Vagina (tissue), 2 donors: Measurements from ENCODE around the gene SYTL3.
"Not testable (repeated sequence)": the region's sequence is repeated elsewhere in the genome, so short reads cannot be mapped to it uniquely, and the experiment has no call there.

ENCODE experiments used
- CTCF ChIP-seq, 3 experiments: fragments of 450-650 bp in 2 of 3; fragments of 200-600 bp in 1 of 3; sonication (generic) in 1 of 3; IDR thresholded peaks; one replicate each; pipeline ENCODE4 v1.5.1; 2017 to 2019; ENCODE audit warnings: antibody characterized with exemption in 3 of 3, mild to moderate bottlenecking in 2 of 3, moderate library complexity in 2 of 3
- POLR2A ChIP-seq, 2 donors: fragments of 450-650 bp; IDR thresholded peaks; one replicate each; pipeline ENCODE4 v1.6.1; 2017; ENCODE audit warnings: antibody characterized with exemption in 2 of 2, mild to moderate bottlenecking in 2 of 2, moderate library complexity in 2 of 2
- POLR2AphosphoS5 ChIP-seq, 2 donors: sonication (generic); formaldehyde crosslinking; IDR thresholded peaks; one replicate each; pipeline ENCODE4 v1.9.0; 2017; ENCODE audit warnings: antibody characterized with exemption in 2 of 2, mild to moderate bottlenecking in 2 of 2, low read depth in 1 of 2; ENCODE audit not compliant: insufficient read depth in 1 of 2

- TF ChIP-seq POLR2AphosphoS5 (IDR thresholded peaks at IDR 0.05; ENCODE audit: insufficient read depth in 1 of 2, low read depth in 1 of 2); CTCF (IDR thresholded peaks at IDR 0.05); POLR2A (IDR thresholded peaks at IDR 0.05): not testable (repeated sequence)
These were observed 17.2 kb upstream of the SYTL3 start for GRCh38 chr6:158632538-158633119.
